NCI-H446 treated with DMSO at 0.1 percent for 48 hours (cell line): Measurements from ENCODE around the gene TF.

Source experiments
- DNase-seq: peaks from one replicate; lab custom pipeline; 2025; lab: John Stamatoyannopoulos, UW

TF gene

GRCh38 chr3:133747373-133747772, 1.2 kb downstream of the TF start:
- DNase-seq, result no peak

DNA sequence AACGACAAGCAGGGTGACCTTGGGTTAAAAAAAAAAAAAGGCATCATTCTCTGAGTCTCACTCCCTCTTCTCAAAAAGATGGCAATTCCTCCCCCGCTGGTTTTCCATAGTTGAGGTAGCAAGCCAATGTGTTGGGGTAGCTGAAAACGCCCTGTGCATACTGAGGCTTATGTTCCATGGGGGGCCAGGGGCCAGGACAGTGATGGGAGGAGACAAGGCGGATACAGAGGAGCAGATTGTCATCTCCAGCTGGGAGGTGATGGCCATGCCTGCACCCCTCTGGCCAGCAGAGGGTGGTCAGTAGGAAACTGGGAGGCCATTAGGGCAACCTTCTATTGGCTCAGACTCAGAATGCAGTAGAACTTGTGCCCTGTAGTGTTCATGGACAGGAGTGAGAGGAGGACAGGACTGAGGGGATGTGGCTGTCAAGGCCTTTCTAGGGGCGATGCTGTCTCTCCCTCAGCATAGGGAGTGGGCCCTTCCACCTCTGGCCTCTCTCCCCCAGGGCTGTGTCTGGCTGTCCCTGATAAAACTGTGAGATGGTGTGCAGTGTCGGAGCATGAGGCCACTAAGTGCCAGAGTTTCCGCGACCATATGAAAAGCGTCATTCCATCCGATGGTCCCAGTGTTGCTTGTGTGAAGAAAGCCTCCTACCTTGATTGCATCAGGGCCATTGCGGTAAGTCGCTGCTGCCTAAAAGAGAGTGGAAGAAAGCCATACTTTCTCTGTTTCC, 1.9 kb downstream of the TF start:
- no peak for DNase-seq

DNA sequence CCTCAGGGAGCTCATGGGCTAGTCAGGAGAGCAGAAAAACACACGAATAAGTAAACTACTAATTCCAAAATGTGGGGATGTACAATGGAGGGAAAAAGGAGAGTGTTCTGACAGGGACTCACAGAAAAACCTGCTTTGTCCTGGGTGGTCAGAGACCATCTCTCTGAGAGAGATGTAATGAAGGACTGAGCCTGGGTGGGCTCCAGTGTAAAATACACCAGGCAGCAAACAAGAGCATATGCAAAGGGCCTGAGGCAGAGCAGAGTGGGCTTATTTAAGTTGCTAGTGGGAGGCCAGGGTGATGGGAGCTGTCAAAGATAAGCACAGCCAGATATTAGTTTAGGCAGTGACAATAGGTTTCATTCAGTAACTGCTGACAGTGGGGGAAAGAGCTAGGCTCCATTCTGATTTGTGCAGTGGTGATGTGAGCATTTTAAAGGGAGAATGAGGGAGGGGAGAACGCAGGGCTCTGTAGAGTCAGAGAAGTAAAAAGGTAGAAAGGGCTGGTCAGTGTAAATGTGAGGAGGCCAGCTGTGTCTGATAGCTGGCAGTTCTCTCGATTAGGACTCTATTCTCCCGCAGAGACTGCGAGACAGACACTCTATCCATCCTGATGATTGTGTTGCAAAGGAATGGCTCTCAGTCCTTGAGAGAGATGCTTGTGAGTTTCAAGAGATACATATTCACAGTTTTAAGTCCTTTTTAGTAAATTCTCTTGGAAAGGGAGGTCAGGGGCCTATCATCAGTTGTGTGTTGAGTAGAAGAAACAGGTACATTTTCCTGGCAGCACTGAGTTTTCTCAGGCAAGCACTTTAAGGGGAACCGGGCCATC, 3.5 kb downstream of the TF start:
- no peak for DNase-seq

DNA sequence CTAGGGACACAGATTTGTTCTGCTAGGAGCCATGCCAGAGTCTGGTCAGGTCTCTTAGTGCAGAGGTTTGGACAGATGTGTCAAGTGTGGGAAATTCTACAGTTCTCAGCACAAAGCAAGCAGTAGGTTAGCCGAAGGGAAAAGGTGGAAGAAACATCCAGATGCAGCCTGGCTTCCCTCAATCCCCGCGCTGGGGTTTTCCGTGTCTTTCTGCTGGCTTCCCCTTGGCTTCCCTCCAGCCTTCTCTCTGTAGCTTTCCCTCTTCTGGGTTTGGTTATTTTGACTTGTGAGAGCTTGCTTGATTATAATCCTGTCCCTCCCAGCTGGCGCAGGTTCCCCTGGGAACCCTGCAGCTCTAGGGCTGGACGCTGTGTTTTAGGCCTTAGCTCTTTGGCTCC, 4.1 kb downstream of the TF start:
- no peak for DNase-seq

DNA sequence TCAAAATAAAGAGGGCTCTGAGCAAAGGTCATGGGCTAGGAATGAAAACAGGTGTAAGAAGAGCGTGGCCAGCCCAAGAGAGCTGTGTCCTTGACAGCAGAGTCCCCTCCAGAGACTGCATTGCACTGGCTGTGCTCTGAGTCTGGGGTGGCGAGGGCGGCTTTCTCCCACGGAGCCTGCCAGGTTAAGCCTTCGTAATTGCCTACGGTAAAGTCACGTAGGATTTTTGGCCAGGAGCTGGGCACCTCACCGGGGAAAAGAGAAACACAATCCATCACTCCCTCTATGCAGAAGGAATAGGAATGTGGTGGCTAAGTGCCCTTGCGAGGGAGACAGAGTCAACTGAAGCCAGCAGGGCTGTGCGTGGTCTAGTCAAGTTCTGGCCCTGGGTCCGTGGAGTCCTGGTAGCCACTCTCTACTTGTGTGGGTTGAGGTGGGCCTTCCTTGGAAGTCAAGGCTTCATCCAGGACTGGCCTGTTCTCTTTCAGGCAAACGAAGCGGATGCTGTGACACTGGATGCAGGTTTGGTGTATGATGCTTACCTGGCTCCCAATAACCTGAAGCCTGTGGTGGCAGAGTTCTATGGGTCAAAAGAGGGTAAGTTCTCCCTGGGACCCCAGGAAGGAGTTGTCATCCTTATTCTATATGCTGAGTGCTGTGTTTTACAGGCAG, 7.0 kb downstream of the TF start:
- DNase-seq, result no peak

GRCh38 chr3:133753779-133754164, 7.6 kb downstream of the TF start:
- DNase-seq, result no peak

DNA sequence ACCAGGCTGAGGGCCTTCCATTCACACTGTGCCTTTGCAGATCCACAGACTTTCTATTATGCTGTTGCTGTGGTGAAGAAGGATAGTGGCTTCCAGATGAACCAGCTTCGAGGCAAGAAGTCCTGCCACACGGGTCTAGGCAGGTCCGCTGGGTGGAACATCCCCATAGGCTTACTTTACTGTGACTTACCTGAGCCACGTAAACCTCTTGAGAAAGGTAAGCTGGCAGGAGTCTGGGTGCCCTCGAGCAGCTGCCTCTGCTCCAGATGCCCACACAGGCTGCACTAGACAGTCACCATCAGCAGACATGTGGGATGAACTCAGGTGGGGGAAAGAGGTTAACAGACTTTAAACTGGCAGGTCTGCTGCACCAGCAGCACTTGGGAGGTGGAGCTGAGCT, 8.3 kb downstream of the TF start:
- DNase-seq, result no peak

- DNase-seq, result no peak
Observed at GRCh38 chr3:133754973-133755828, 9.0 kb downstream of the TF start.

- DNase-seq, result no peak
Observed at GRCh38 chr3:133756716-133757694, 10.8 kb downstream of the TF start.

DNA sequence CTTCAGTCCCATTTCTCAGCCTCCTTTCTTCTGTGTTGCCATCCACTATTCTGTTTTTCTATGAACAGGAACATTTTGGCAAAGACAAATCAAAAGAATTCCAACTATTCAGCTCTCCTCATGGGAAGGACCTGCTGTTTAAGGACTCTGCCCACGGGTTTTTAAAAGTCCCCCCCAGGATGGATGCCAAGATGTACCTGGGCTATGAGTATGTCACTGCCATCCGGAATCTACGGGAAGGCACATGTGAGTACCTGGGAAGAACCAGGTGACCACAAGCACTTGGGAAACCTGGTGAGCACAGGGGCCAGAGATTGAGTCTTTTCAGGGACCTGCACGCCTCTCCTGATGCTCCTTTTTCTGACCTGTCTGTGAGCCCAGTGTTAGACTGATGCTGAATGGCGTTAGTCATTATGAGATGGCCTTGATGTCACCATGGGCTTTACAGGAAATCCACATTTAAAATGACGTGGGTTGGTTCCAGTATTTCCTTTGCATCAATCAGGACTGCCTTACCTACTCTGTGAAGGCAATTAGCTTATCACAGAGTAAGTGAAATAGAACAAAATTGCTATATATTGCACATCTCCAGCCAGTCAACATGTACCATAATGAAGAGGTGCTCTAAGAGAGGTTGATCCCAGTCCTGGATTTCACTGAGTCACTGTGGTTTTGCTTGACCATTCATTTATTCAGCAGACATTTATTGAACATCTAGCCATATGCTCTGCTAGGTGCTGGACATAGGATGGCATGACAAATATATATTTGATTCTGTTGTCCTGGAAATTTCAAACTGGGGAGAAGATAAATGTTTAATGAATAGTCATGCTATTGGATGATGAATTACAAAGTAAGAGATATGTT, 11.7 kb downstream of the TF start:
- no peak for DNase-seq

DNA sequence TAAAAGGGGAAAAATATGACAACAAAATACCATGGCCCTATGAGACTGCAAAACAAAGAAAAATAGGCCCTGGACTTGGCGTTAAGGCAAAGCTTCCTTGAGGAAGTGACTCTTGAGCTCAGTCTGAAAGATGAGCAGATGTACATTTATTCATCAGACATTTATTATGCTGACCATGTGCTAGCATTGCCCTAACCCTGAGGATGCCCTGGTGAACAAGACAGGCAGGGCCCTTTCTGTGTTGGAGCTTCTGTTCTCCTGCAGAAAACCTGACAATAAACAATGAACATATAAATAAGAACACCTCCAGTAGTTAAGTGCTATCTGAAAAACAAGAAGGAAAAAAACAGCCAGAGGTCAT, 12.4 kb downstream of the TF start:
- no peak for DNase-seq

- DNase-seq, result no peak
Observed at GRCh38 chr3:133758964-133759739, 13.0 kb downstream of the TF start.

DNA sequence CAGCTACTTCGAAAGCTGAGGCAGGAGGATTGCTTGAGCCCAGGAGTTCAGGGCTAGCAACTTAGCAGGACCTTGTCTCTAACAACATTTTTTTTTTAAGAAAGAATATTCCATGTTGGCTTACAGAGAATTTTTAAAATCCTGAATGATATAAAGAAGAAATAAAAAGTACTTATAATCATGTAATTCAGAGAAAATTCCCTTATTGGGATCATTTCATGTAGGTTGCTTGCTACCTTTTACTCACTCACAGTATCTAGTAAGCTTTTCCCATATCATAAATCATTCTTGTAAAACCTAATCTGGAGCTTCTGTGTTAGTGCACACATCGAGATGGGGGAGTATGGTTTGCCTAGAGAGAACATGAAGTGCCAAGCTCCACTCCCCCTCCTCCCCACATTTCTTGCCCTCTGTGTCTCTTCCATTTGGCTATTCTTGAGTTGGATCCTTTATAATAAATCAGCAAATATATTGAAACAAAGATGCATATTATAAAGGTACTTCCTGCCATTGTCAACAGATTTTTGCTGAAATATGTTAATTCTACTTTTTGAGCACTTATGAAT, 13.6 kb downstream of the TF start:
- no peak for DNase-seq

- no peak for DNase-seq
Observed at GRCh38 chr3:133760916-133761315, 14.7 kb downstream of the TF start.

- no peak for DNase-seq
Observed at GRCh38 chr3:133761605-133762484, 15.7 kb downstream of the TF start.

GRCh38 chr3:133762539-133762938, 16.3 kb downstream of the TF start:
- no peak for DNase-seq

GRCh38 chr3:133763797-133764683, 17.8 kb downstream of the TF start:
- no peak for DNase-seq
